GM12865 (cell line): ENCODE results near the gene MTG2.

Experiments used
- DNase-seq: peaks from one replicate; pipeline ENCODE4 v3.0.0; 2010; ENCODE audit warnings: low read depth
- H3K4me3 ChIP-seq: 2 replicates; pipeline ENCODE4 v1.5.1; 2011; ENCODE audit warnings: mild to moderate bottlenecking, low read depth, low read length, control low read depth
- CTCF ChIP-seq: IDR thresholded peaks from 2 replicates; pipeline ENCODE4 v1.5.1; 2011; ENCODE audit warnings: low read length, control low read depth, low read depth, inconsistent platforms; ENCODE audit not compliant: insufficient read depth; ENCODE audit errors: missing control alignments

The MTG2 gene

GRCh38 chr20:62150310-62150575 is 32.6 kb upstream of the MTG2 start:
- H3K4me3 ChIP-seq, result no peak overlapping the region
- no peak for DNase-seq
- no peak for TF ChIP-seq CTCF

GRCh38 chr20:62151225-62151624 is 31.6 kb upstream of the MTG2 start:
- TF ChIP-seq CTCF, result no peak
- H3K4me3 ChIP-seq, result no peak overlapping the region
- no peak for DNase-seq

GRCh38 chr20:62151835-62152364 is 30.9 kb upstream of the MTG2 start:
- TF ChIP-seq CTCF, result no peak
- no peak overlapping the region for H3K4me3 ChIP-seq
- DNase-seq, result no peak

- TF ChIP-seq CTCF, result no peak
- DNase-seq, result no peak
- no peak overlapping the region for H3K4me3 ChIP-seq
These were observed 27.2 kb upstream of the MTG2 start for GRCh38 chr20:62155428-62156253.

GRCh38 chr20:62156254-62156556 is 26.6 kb upstream of the MTG2 start:
- DNase-seq, result no peak
- no peak overlapping the region for H3K4me3 ChIP-seq
- TF ChIP-seq CTCF, result no peak

GRCh38 chr20:62156592-62157386 is 26.0 kb upstream of the MTG2 start:
- peak; percentile 64 for DNase-seq
- TF ChIP-seq CTCF, result peak; percentile 70
- no peak overlapping the region for H3K4me3 ChIP-seq
